SU-DHL-6 (cell line): ENCODE measurements around the gene RPGRIP1.

Experiments used
- CTCF ChIP-seq: fragments of 200-600 bp; sonication (generic); IDR thresholded peaks from one replicate; pipeline ENCODE4 v1.5.1; 2017; ENCODE audit warnings: antibody characterized with exemption, mild to moderate bottlenecking, low read length, moderate library complexity; ENCODE audit not compliant: insufficient read depth, poor library complexity, severe bottlenecking
- EZH2phosphoT487 ChIP-seq: fragments of 200-600 bp; sonication (generic), shearing (Covaris generic); conservative IDR thresholded peaks from 2 replicates; pipeline ENCODE4 v1.6.1; 2018; ENCODE audit warnings: mild to moderate bottlenecking, antibody characterized with exemption, low read length, moderate library complexity, mixed read lengths

- no peak for TF ChIP-seq CTCF
- TF ChIP-seq EZH2phosphoT487, result no peak
Observed at GRCh38 chr14:21269252-21270046, 10.4 kb upstream of the RPGRIP1 start, which contains the start of gene HNRNPC.
